ENCODE data around the gene PDGFRB.

Gene PDGFRB

DNA sequence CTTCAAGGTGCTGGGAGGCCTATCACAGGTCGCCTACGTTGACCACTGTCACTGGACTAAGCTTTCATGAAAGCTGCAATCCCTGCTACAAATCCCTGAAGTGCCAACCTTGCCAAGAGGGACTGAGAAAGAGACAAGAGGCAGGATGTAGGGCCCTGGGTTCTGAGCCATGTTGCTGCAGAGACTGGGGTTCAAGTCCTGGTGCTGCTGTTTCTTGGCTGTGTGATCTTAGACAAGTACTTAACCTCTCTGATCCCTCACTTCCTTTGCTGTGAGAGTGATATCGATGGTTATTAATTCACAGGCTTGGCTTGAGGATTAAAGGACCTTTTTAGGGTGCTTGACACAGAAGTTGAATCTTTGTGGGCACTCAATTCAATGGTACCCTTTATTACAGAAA lies 84.8 kb downstream of the PDGFRB start:
- no peak for DNase-seq (ENCODE audit: extremely low read depth in 1 of 2, low read depth in 1 of 2)

DNA sequence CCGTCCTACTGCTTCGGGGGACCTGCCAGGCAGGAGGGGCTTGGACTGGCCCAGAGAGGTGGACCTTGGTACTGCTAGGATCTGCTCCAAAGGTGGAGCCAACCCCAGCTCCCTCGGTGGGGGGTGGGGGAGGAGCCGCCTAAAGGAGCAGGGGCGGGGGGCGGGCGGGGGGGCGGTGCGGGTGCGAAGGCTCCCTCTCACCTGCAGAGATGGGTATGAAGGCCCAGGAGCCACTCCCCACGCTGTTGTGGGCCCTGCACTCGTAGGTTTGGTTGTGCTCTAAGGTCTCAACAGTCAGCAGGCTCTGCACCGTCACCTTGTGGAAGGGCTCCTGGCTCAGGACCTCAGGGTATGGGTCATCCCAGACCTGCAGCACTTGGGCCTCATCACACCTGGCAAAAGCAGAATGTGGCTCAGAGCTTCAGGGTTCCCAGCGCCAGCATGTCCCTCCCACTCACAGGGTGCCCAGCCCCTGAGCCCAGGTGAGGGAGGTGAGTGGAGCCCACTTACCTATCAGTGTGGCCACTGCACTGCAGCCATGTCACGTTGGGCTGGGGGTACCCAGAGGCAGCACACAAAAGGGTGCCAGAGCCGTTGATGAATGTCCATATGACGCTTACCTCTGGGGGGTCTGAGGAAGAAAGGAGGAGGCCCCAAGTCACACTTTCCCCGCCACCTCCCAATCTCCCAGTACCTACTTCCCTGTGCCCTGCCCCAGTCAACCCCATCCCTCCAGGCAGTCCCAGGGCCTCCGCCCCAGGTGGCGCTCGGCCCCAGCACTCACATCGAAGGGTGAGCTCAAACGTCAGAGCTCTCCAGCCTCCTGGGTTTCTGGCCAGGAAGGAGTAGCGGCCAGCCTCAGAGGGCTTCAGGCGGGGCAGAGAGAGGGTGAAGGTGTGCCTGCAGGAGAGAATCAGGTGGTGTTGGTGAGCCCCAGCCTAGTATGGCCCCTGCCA lies 85.7 kb downstream of the PDGFRB start:
- no peak for DNase-seq (ENCODE audit: extremely low read depth in 1 of 2, low read depth in 1 of 2)

DNA sequence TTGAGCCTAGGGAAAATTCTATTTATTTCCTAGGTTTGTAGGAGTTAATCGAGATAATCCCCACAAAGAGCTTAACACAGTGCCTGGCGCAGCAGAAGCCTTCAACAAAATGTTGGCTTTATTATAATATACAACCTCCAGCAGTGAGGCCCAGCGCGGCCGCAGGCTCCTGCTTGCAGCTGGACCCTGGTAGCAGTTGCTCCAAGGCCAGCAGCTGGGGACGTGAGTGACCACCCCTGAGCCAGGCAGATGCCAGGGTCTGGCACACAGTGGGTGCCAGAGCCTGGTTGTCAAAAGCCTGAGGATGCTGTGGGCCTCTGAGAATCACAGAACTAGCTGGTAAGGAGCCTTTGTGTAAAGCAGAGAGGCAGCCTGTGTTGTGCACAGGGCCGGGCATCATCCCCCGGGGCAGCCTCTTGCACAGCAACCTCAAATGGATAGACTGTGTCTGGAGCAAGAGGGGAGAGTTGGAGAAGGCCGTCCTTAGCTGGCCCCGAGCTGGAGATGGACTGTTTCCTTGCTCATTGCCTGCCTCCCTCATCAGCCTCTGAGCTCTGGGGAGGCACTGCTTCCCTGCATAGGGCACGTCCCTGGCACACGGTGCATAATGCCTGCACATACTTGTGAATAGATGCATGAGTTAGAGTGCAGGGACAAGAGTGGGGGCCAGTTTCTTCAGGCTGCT lies 86.5 kb downstream of the PDGFRB start:
- DNase-seq (ENCODE audit: extremely low read depth in 1 of 2, low read depth in 1 of 2), result no peak

DNA sequence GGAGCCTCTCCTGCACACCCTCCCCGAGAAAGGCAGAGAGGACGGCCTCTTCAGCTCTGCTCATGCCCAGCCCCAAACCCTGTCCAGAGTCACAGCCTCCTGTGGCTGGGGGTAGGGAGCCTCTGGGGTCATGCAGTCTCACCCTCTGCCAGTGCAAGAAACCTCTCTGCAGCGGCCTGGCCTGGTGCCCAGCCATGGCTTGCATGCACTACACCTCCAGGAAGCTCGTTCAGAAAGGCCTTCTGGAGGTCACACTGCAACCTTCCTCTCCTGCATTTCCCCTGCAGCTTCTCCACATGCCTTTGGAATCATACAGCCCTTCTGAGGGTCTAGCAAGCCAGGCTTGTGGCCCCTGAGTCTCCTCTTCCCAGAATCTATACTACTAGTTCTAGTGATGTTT lies 87.2 kb downstream of the PDGFRB start:
- no peak for DNase-seq (ENCODE audit: extremely low read depth in 1 of 2, low read depth in 1 of 2)

DNA sequence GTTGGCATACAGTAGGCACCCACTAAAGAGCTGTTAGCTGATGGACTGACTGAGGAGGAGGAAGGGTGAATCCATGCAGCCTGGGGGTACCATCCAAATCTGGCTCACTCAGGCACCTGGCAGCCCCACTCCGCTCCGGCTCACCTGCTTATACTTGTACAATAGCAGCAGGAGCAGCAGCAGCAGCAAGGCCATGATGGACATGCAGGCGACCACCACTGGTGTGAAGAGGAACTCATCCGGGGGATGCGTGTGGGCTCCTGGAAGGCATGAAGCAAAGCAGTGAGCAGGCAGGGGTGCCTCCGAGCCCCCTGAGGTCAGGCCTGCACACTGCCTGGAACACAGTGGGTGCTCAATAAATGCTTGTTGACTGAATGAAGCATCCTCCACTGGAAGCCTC lies 87.6 kb downstream of the PDGFRB start:
- DNase-seq (ENCODE audit: extremely low read depth in 1 of 2, low read depth in 1 of 2), result no peak

DNA sequence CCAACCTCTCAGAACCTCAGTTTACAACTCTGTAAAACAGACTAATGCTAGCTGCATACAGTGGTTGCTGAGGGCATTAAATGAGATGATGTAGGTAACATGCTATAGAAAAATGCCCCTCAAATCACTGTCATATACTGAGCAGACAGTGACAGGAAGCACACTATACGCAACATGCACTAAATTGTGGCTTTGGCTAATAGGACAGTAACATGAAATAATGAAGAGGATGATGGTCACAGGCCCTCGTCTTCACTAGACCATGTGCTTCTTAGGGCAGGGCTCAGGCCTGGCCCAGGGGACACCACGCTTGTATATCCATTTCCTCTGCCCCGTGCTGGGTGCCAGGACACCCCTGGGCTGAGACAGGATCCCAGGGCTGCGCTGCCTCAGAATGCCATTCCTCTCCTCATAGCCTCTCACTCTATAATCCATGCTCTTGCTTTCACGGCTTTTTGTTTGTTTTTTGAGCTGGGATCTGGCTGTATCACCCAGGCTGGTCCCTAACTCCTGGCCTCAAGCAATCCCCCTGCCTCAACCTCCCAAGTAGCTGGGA lies 88.2 kb downstream of the PDGFRB start:
- no peak for DNase-seq (ENCODE audit: extremely low read depth in 1 of 2, low read depth in 1 of 2)

DNA sequence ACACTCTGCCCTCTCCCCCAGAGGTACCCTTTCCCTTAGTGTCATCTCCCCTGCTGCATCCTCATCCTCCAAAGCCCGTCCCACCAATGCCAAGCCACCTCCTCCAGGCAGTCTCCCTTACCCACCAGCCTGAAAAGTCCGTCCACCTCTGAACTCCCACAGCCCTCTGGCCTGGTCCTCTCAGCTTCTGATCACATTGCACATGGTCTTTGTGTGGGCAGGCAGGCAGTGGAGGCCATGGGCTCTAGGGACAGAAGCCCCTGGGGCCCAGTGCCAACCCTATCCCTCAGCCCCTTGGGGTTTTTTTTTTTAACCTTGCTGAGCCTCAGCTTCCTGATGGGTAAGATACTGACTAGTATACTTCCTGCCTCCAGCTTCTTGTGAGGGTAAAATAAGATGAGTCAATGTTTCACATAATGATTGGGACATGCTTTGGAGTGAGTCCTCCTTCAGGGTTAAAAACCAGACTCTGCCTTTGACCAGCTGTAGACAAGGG lies 88.7 kb downstream of the PDGFRB start:
- DNase-seq (ENCODE audit: extremely low read depth in 1 of 2, low read depth in 1 of 2), result no peak

DNA sequence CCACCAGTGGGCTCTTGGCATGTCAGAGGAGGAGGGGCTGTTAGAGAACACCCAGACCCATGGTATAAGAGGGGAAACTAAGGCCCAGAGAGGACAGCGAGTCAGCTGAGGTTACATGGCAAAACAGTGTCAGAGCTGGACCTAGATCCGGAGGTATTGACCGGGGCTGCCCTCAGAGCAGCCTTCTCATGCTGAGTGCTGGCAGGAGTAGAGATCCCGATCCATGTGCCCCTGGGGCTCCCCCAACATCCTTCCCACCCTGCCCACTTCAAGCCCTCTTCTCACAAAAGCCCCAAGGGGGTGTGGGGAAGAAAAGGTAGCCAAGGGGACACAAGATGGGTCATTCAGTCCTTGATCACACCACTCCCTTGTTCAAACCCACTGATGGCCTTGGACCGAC lies 89.2 kb downstream of the PDGFRB start:
- DNase-seq (ENCODE audit: extremely low read depth in 1 of 2, low read depth in 1 of 2), result no peak

DNA sequence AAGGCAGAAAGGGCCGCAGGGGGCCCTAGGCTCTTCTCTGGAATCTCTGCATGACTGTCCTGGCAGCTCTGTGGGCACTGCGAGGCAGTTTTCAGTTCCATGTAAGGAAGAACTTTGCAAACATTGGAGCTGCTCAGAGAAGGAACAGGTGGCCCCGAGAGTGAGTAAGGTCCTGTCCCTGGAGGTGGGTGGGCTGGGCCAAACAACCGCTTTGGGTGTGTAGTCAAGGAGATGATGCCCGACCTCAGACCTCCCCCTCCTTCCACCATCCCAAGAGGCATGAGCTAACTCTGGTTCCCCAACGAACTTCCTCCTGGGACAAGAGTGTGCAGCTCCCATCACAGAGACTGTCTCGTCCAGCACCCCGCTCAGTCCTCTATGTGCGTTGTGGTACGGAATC lies 89.8 kb downstream of the PDGFRB start:
- DNase-seq (ENCODE audit: extremely low read depth in 1 of 2, low read depth in 1 of 2), result no peak

DNA sequence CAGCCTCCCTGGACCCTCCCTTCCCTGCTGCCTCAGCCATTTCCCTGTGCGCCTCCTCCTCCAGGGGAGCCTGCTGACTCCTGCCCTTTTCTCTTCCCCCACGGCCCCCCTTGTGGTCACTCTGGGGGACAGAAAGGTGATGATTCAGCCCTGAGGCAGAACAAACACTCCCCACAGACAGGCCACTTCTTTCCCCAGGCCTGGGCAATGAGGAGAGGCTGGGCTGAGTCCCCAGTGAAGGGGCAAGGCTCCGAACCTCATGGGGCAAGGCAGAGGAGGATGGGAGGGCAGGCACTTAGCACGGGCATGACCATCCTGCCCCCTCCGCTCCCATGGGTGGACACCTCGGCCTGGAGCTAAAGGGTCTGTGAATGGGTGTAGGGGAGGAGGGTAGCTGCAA lies 90.3 kb downstream of the PDGFRB start:
- DNase-seq (ENCODE audit: extremely low read depth in 1 of 2, low read depth in 1 of 2), result no peak

DNA sequence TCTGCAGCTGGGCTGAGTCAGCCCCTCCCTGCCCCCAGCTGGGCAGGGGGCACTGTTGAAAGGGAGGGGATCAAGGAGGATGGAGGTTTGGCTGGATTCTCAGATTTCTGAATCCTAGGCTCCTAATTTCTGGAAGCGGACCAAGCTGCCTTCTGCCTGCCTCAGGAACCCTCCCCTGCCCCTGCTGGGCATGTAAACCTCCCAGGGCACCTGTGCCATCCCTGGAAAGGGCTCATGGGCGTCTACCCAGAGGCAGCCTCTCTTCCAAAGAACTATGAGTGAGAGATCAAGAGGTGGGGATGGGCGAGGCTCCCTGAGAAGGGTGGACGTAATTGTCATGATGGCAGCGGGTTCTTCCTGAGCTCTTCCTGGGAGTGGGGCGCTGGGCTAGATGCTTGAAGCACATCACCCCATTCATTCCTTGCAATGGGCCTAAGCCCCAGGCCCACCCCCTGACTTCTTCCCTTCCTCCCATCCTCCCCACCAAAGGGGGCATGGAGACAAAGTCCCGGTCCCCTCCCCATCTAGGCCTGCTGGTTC lies 90.9 kb downstream of the PDGFRB start:
- DNase-seq (ENCODE audit: extremely low read depth in 1 of 2, low read depth in 1 of 2), result no peak

Data from activated CD8-positive, alpha-beta memory T cell treated with anti-CD3 and anti-CD28 coated beads for 1 hour (primary cell).